Stomach (tissue), 4 donors: ENCODE data around the gene OLIG3.

Experiments used
- CTCF ChIP-seq, 7 experiments: fragments of 450-650 bp in 4 of 7; fragments of 200-600 bp in 3 of 7; sonication (generic) in 3 of 7; IDR thresholded peaks; one replicate each; pipeline ENCODE4 v1.5.1; 2016 to 2019; ENCODE audit warnings: antibody characterized with exemption in 7 of 7, control low read depth in 2 of 7, mild to moderate bottlenecking in 1 of 7
- POLR2A ChIP-seq, 4 donors: fragments of 450-650 bp; IDR thresholded peaks; one replicate each; pipeline ENCODE4 v1.6.1; 2016; ENCODE audit warnings: antibody characterized with exemption in 4 of 4, control low read depth in 2 of 4, mild to moderate bottlenecking in 1 of 4, moderate library complexity in 1 of 4
- POLR2AphosphoS5 ChIP-seq, 3 donors: sonication (generic); formaldehyde crosslinking; IDR thresholded peaks; one replicate each; pipeline ENCODE4 v1.6.1; 2016; ENCODE audit warnings: antibody characterized with exemption in 3 of 3

GRCh38 chr6:137473598-137473997, 20.6 kb downstream of the OLIG3 start:
- TF ChIP-seq CTCF (IDR thresholded peaks at IDR 0.05) (no peak), POLR2AphosphoS5 (IDR thresholded peaks at IDR 0.05) (no peak), POLR2A (IDR thresholded peaks at IDR 0.05) (no peak)
